Measurements from ENCODE around the gene TTC7B.

Gene TTC7B

GRCh38 chr14:90700933-90701776 is 115.1 kb downstream of the TTC7B start:
- no peaks in the 10 kb centered on the region for H3K9me3 ChIP-seq (ENCODE audit: insufficient read depth, low read length)
- no peak overlapping the region for H3K4me3 ChIP-seq (ENCODE audit: insufficient read length, low read depth)
- no peak for DNase-seq (ENCODE audit: low read depth, low spot score)
- no peaks in the 10 kb centered on the region for H3K27me3 ChIP-seq (ENCODE audit: insufficient read depth, insufficient read length)
- no peaks in the 10 kb centered on the region for H3K4me1 ChIP-seq (ENCODE audit: insufficient read depth, insufficient read length)
- H3K9ac ChIP-seq (ENCODE audit: insufficient read length, low read depth) = no peak overlapping the region
- TF ChIP-seq ZNF274 (IDR thresholded peaks at IDR 0.05; ENCODE audit: low read depth, low read length) = no peak
- no peak for TF ChIP-seq YY1 (IDR thresholded peaks at IDR 0.05; ENCODE audit: insufficient read depth, insufficient read length)
- TF ChIP-seq SUZ12 (IDR thresholded peaks at IDR 0.05; ENCODE audit: extremely low read depth, insufficient read depth, insufficient read length) = no peak
- no peaks in the 10 kb centered on the region for H3K36me3 ChIP-seq (ENCODE audit: insufficient read depth, insufficient read length, low read length)

GRCh38 chr14:90699016-90699415 is 117.2 kb downstream of the TTC7B start:
- TF ChIP-seq YY1 (IDR thresholded peaks at IDR 0.05; ENCODE audit: insufficient read depth, insufficient read length) (no peak), SUZ12 (IDR thresholded peaks at IDR 0.05; ENCODE audit: extremely low read depth, insufficient read depth, insufficient read length) (no peak), ZNF274 (IDR thresholded peaks at IDR 0.05; ENCODE audit: low read depth, low read length) (no peak)
- no peak overlapping the region for H3K4me3 ChIP-seq (ENCODE audit: insufficient read length, low read depth)
- DNase-seq (ENCODE audit: low read depth, low spot score) = no peak
- H3K9ac ChIP-seq (ENCODE audit: insufficient read length, low read depth) = no peak overlapping the region
- H3K4me1 ChIP-seq (ENCODE audit: insufficient read depth, insufficient read length) = no peaks in the 10 kb centered on the region
- no peaks in the 10 kb centered on the region for H3K36me3 ChIP-seq (ENCODE audit: insufficient read depth, insufficient read length, low read length)
- H3K9me3 ChIP-seq (ENCODE audit: insufficient read depth, low read length) = no peaks in the 10 kb centered on the region
- no peaks in the 10 kb centered on the region for H3K27me3 ChIP-seq (ENCODE audit: insufficient read depth, insufficient read length)

GRCh38 chr14:90698379-90698869 is 117.8 kb downstream of the TTC7B start:
- no peak for TF ChIP-seq ZNF274 (IDR thresholded peaks at IDR 0.05; ENCODE audit: low read depth, low read length)
- TF ChIP-seq SUZ12 (IDR thresholded peaks at IDR 0.05; ENCODE audit: extremely low read depth, insufficient read depth, insufficient read length) = no peak
- no peak for TF ChIP-seq YY1 (IDR thresholded peaks at IDR 0.05; ENCODE audit: insufficient read depth, insufficient read length)
- Histone ChIP-seq H3K4me1 (ENCODE audit: insufficient read depth, insufficient read length) (no peaks in the 10 kb centered on the region), H3K9me3 (ENCODE audit: insufficient read depth, low read length) (no peaks in the 10 kb centered on the region), H3K9ac (ENCODE audit: insufficient read length, low read depth) (no peak overlapping the region), H3K36me3 (ENCODE audit: insufficient read depth, insufficient read length, low read length) (no peaks in the 10 kb centered on the region), H3K4me3 (ENCODE audit: insufficient read length, low read depth) (no peak overlapping the region), H3K27me3 (ENCODE audit: insufficient read depth, insufficient read length) (no peaks in the 10 kb centered on the region)
- no peak for DNase-seq (ENCODE audit: low read depth, low spot score)

GRCh38 chr14:90697577-90698206 is 118.5 kb downstream of the TTC7B start:
- no peaks in the 10 kb centered on the region for H3K36me3 ChIP-seq (ENCODE audit: insufficient read depth, insufficient read length, low read length)
- no peaks in the 10 kb centered on the region for H3K27me3 ChIP-seq (ENCODE audit: insufficient read depth, insufficient read length)
- no peak overlapping the region for H3K4me3 ChIP-seq (ENCODE audit: insufficient read length, low read depth)
- H3K9ac ChIP-seq (ENCODE audit: insufficient read length, low read depth) = no peak overlapping the region
- DNase-seq (ENCODE audit: low read depth, low spot score) = peak; percentile 48
- H3K4me1 ChIP-seq (ENCODE audit: insufficient read depth, insufficient read length) = no peaks in the 10 kb centered on the region
- H3K9me3 ChIP-seq (ENCODE audit: insufficient read depth, low read length) = no peaks in the 10 kb centered on the region
- TF ChIP-seq YY1 (IDR thresholded peaks at IDR 0.05; ENCODE audit: insufficient read depth, insufficient read length) (no peak), SUZ12 (IDR thresholded peaks at IDR 0.05; ENCODE audit: extremely low read depth, insufficient read depth, insufficient read length) (no peak), ZNF274 (IDR thresholded peaks at IDR 0.05; ENCODE audit: low read depth, low read length) (no peak)

GRCh38 chr14:90697132-90697531 is 119.1 kb downstream of the TTC7B start:
- Histone ChIP-seq H3K4me1 (ENCODE audit: insufficient read depth, insufficient read length) (no peaks in the 10 kb centered on the region), H3K36me3 (ENCODE audit: insufficient read depth, insufficient read length, low read length) (no peaks in the 10 kb centered on the region), H3K4me3 (ENCODE audit: insufficient read length, low read depth) (no peak overlapping the region), H3K9ac (ENCODE audit: insufficient read length, low read depth) (no peak overlapping the region), H3K27me3 (ENCODE audit: insufficient read depth, insufficient read length) (no peaks in the 10 kb centered on the region), H3K9me3 (ENCODE audit: insufficient read depth, low read length) (no peaks in the 10 kb centered on the region)
- no peak for DNase-seq (ENCODE audit: low read depth, low spot score)
- TF ChIP-seq YY1 (IDR thresholded peaks at IDR 0.05; ENCODE audit: insufficient read depth, insufficient read length) (no peak), SUZ12 (IDR thresholded peaks at IDR 0.05; ENCODE audit: extremely low read depth, insufficient read depth, insufficient read length) (no peak), ZNF274 (IDR thresholded peaks at IDR 0.05; ENCODE audit: low read depth, low read length) (no peak)

GRCh38 chr14:90696720-90697119 is 119.5 kb downstream of the TTC7B start:
- Histone ChIP-seq H3K4me1 (ENCODE audit: insufficient read depth, insufficient read length) (no peaks in the 10 kb centered on the region), H3K36me3 (ENCODE audit: insufficient read depth, insufficient read length, low read length) (no peaks in the 10 kb centered on the region), H3K27me3 (ENCODE audit: insufficient read depth, insufficient read length) (no peaks in the 10 kb centered on the region), H3K9me3 (ENCODE audit: insufficient read depth, low read length) (no peaks in the 10 kb centered on the region), H3K4me3 (ENCODE audit: insufficient read length, low read depth) (no peak overlapping the region), H3K9ac (ENCODE audit: insufficient read length, low read depth) (no peak overlapping the region)
- DNase-seq (ENCODE audit: low read depth, low spot score) = no peak
- TF ChIP-seq SUZ12 (IDR thresholded peaks at IDR 0.05; ENCODE audit: extremely low read depth, insufficient read depth, insufficient read length) (no peak), YY1 (IDR thresholded peaks at IDR 0.05; ENCODE audit: insufficient read depth, insufficient read length) (no peak), ZNF274 (IDR thresholded peaks at IDR 0.05; ENCODE audit: low read depth, low read length) (no peak)

GRCh38 chr14:90695997-90696660 is 120.1 kb downstream of the TTC7B start:
- no peaks in the 10 kb centered on the region for H3K4me1 ChIP-seq (ENCODE audit: insufficient read depth, insufficient read length)
- H3K27me3 ChIP-seq (ENCODE audit: insufficient read depth, insufficient read length) = no peaks in the 10 kb centered on the region
- no peak overlapping the region for H3K4me3 ChIP-seq (ENCODE audit: insufficient read length, low read depth)
- H3K9me3 ChIP-seq (ENCODE audit: insufficient read depth, low read length) = no peaks in the 10 kb centered on the region
- TF ChIP-seq SUZ12 (IDR thresholded peaks at IDR 0.05; ENCODE audit: extremely low read depth, insufficient read depth, insufficient read length) (no peak), YY1 (IDR thresholded peaks at IDR 0.05; ENCODE audit: insufficient read depth, insufficient read length) (no peak), ZNF274 (IDR thresholded peaks at IDR 0.05; ENCODE audit: low read depth, low read length) (no peak)
- no peak for DNase-seq (ENCODE audit: low read depth, low spot score)
- H3K36me3 ChIP-seq (ENCODE audit: insufficient read depth, insufficient read length, low read length) = no peaks in the 10 kb centered on the region
- H3K9ac ChIP-seq (ENCODE audit: insufficient read length, low read depth) = no peak overlapping the region

Data from NT2/D1 (cell line).